ENCODE measurements around the gene ST3GAL3.

- TF ChIP-seq CTCF (IDR thresholded peaks at IDR 0.05) (no peak), POLR2A (IDR thresholded peaks at IDR 0.05) (no peak)
Measured at GRCh38 chr1:43804569-43804968, 97.2 kb downstream of the ST3GAL3 start.

All from Peyer's patch (tissue), 4 donors.